HCT116 (cell line): ENCODE results near the gene ZFPL1.

Source experiments
- CTCF ChIP-seq, 3 experiments: fragments of 200-600 bp in 1 of 3; sonication (generic) in 1 of 3; IDR thresholded peaks in 2 of 3; conservative IDR thresholded peaks in 1 of 3; 2 replicates each; pipeline ENCODE4 v1.5.1; 2012 to 2017; ENCODE audit warnings: low read depth in 2 of 3, low read length in 2 of 3, antibody characterized with exemption in 1 of 3, borderline replicate concordance in 1 of 3, control low read depth in 1 of 3, mild to moderate bottlenecking in 1 of 3, mixed read lengths in 1 of 3, mixed run types in 1 of 3, moderate library complexity in 1 of 3; ENCODE audit not compliant: insufficient read depth in 1 of 3
- JUND ChIP-seq: IDR thresholded peaks from 2 replicates; pipeline ENCODE4 v1.6.1; 2012
- ZFX ChIP-seq: fragments of 450-650 bp; IDR thresholded peaks from 2 replicates; pipeline ENCODE4 v1.6.1; 2017

GRCh38 chr11:65078786-65079342 is 5.2 kb upstream of the ZFPL1 start:
- TF ChIP-seq CTCF (IDR thresholded peaks at IDR 0.05 in 2 of 3, conservative IDR thresholded peaks at IDR 0.05 in 1 of 3; ENCODE audit: borderline replicate concordance in 1 of 3, insufficient read depth in 1 of 3, low read depth in 2 of 3, low read length in 2 of 3) (no peak), JUND (no peak), ZFX (no peak)
